ENCODE data around the gene MYH3.

- TF ChIP-seq EZH2 (IDR thresholded peaks at IDR 0.05; ENCODE audit: low read length, unreplicated experiment) = no peak
- no peak for TF ChIP-seq CTCF (conservative IDR thresholded peaks at IDR 0.05; ENCODE audit: low read depth, low read length)
These were observed 53.2 kb downstream of the MYH3 start for GRCh38 chr17:10603931-10604330.
